Neural progenitor cell (in vitro differentiated cells): ENCODE measurements around the gene PARVA.

ENCODE experiments used
- EZH2phosphoT487 ChIP-seq: fragments of 200-600 bp; sonication (generic); IDR thresholded peaks from 2 replicates; pipeline ENCODE4 v1.6.1; 2017; ENCODE audit warnings: antibody characterized with exemption
- TF ChIP-seq, protein P1 (sequence below): fragments of 200-600 bp; sonication (generic); IDR thresholded peaks from 2 replicates; pipeline ENCODE4 v1.5.1; 2017; ENCODE audit warnings: antibody characterized with exemption, mild to moderate bottlenecking

DNA sequence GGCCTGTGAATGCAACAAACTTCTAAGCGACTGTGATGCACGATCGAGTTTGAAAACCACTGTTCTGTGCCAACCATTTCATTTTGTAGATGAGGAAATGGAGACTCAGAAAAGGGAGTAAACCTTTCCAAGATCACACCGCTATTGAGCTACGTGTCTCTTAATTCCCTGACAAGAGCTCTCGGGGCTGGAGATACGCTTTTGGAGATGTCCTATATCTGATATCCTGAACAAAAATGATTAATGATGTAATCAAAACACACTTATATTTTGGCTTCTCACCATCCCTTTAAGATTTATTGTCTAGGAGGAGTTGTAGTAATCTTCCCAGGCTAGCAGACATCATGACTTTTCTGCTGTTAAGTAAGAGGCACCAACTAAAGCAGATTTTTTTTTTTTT, 1.7 kb upstream of the PARVA start:
- TF ChIP-seq, protein P1, sequence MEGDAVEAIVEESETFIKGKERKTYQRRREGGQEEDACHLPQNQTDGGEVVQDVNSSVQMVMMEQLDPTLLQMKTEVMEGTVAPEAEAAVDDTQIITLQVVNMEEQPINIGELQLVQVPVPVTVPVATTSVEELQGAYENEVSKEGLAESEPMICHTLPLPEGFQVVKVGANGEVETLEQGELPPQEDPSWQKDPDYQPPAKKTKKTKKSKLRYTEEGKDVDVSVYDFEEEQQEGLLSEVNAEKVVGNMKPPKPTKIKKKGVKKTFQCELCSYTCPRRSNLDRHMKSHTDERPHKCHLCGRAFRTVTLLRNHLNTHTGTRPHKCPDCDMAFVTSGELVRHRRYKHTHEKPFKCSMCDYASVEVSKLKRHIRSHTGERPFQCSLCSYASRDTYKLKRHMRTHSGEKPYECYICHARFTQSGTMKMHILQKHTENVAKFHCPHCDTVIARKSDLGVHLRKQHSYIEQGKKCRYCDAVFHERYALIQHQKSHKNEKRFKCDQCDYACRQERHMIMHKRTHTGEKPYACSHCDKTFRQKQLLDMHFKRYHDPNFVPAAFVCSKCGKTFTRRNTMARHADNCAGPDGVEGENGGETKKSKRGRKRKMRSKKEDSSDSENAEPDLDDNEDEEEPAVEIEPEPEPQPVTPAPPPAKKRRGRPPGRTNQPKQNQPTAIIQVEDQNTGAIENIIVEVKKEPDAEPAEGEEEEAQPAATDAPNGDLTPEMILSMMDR = no peak
- no peak for TF ChIP-seq EZH2phosphoT487
